Measurements from ENCODE around the gene IQSEC1. TPM values are rescaled to one million over a fixed set of nuclear protein-coding genes. Genes with fewer than 3 reads are reported as not detected.
A peak's percentile ranks its signal among the peaks of the same experiment; 100 is the strongest.

Gene IQSEC1
- total and polyA plus RNA-seq, 4 experiments from 2014 or later = 11.9 to 82.0 (median 62.3) TPM

DNA sequence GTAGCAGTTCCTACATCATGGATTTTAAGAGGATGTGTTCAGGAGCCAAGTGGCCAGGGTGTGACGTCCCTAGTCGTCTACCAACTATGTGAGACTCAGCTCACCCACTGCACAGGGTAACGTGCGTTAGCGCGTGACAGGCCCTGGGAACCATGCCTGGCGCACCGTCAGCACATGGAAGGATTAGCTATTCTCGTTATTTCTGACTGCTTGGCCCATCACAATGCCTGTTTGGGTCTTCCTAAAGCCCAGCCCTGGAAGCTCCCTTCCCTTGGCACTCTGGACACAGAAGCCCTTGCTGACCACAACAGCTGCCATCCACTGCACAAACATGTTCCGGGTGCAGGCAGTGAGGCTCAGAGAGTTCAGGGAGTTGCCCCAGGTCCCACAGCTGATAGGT, 140.9 kb downstream of the IQSEC1 start:
- Histone ChIP-seq H3K4me3 (ENCODE audit: low read length in 2 of 2) (no peak overlapping the region), H3K9me3 (ENCODE audit: control insufficient read depth in 1 of 2, low read length in 2 of 2) (no peaks in the 10 kb centered on the region), H3K27ac (ENCODE audit: low read depth, low read length) (no peak overlapping the region), H3K36me3 (ENCODE audit: insufficient read depth, low read length) (peaks cover 76% of the 10 kb centered on the region), H3K27me3 (ENCODE audit: insufficient read depth, low read length) (no peaks in the 10 kb centered on the region), H3K4me1 (ENCODE audit: insufficient read depth, low read length) (peaks cover 29% of the 10 kb centered on the region)
- POLR2A ChIA-PET (ENCODE audit: partially characterized antibody) = no interaction called here
- Mint-ChIP-seq H3K4me3 (no peak overlapping the region), H3K36me3 (peaks cover 12 to 53% of the 10 kb centered on the region in 2 donors), H3K9me3 (no peaks in the 10 kb centered on the region), H3K4me1 (peaks cover 9 to 39% (median 22%) of the 10 kb centered on the region in 4 donors), H3K27ac (peak overlapping the region in 2 of 7 donors; percentile 51 to 52), H3K27me3 (no peaks in the 10 kb centered on the region)
- DNase-seq = no peak
- intact Hi-C loops (cut with micrococcal nuclease) = no loop called here
- CTCF ChIA-PET (ENCODE audit: partially characterized antibody) = no interaction called here

DNA sequence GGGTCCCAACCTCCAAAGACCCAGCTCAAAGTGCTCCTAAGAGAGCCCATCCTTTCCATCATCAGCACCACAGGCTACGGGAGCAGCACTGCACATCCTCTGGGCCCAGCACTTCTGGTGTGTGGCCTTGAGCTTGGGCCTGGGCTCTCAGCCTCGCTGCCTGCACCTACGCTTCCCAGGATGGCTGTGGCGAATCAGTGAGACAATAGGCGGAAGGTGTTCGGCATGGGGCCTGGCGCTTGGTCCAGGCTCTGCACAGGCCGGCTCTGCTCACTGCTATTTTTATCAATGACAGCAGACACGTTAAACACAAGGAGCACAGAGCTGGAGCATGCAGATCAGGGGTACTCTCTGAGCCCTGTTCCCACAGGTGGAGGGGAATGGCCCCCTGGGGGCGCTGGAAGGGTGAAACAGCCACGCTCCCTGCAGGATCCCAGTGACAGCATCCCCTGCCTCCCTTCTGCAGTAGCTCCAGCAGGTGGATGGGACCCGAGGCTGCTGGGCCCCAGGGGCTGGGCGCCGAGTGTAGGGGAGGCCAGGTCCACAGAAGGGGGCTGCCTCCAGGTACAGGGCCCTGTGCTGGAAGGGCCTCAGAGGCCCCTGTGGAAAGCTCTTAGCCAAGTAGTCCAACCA, 141.8 kb downstream of the IQSEC1 start:
- Histone ChIP-seq H3K27me3 (ENCODE audit: insufficient read depth, low read length) (no peaks in the 10 kb centered on the region), H3K36me3 (ENCODE audit: insufficient read depth, low read length) (peaks cover 76% of the 10 kb centered on the region), H3K4me3 (ENCODE audit: low read length in 2 of 2) (no peak overlapping the region), H3K9me3 (ENCODE audit: control insufficient read depth in 1 of 2, low read length in 2 of 2) (no peaks in the 10 kb centered on the region), H3K27ac (ENCODE audit: low read depth, low read length) (no peak overlapping the region), H3K4me1 (ENCODE audit: insufficient read depth, low read length) (peaks cover 29% of the 10 kb centered on the region)
- no peak for DNase-seq
- POLR2A ChIA-PET (ENCODE audit: partially characterized antibody) = no interaction called here
- no peaks in the 10 kb centered on the region for H3K9me3 Mint-ChIP-seq
- peaks cover 12 to 55% of the 10 kb centered on the region in 2 donors for H3K36me3 Mint-ChIP-seq
- CTCF ChIA-PET (ENCODE audit: partially characterized antibody) = interaction anchor here (0.6 to 1.6 kb wide), 2 partner anchors 8 to 19 kb away, joined by 3 to 4 read pairs; no protein-coding TSS in a partner anchor
- no peaks in the 10 kb centered on the region for H3K27me3 Mint-ChIP-seq
- H3K4me3 Mint-ChIP-seq = no peak overlapping the region
- intact Hi-C loops (cut with micrococcal nuclease) = no loop called here
- peak overlapping the region in 2 of 7 donors; percentile 66 to 81 for H3K27ac Mint-ChIP-seq
- H3K4me1 Mint-ChIP-seq = peaks cover 9 to 39% (median 22%) of the 10 kb centered on the region in 4 donors

GRCh38 chr3:12929801-12930200, 143.4 kb downstream of the IQSEC1 start:
- Mint-ChIP-seq H3K27ac (peak overlapping the region in 5 of 7 donors; percentile 46 to 82 (median 74)), H3K27me3 (no peaks in the 10 kb centered on the region), H3K4me1 (peaks cover 9 to 39% (median 22%) of the 10 kb centered on the region in 4 donors), H3K9me3 (peaks cover 0 to 2% (median 0%) of the 10 kb centered on the region in 8 donors), H3K4me3 (no peak overlapping the region), H3K36me3 (peaks cover 10 to 64% of the 10 kb centered on the region in 2 donors)
- H3K9me3 ChIP-seq (ENCODE audit: control insufficient read depth in 1 of 2, low read length in 2 of 2) = no peaks in the 10 kb centered on the region
- POLR2A ChIA-PET (ENCODE audit: partially characterized antibody) = no interaction called here
- H3K4me1 ChIP-seq (ENCODE audit: insufficient read depth, low read length) = peaks cover 29% of the 10 kb centered on the region
- intact Hi-C loops (cut with micrococcal nuclease) = no loop called here
- H3K27ac ChIP-seq (ENCODE audit: low read depth, low read length) = no peak overlapping the region
- no peaks in the 10 kb centered on the region for H3K27me3 ChIP-seq (ENCODE audit: insufficient read depth, low read length)
- no peak for DNase-seq
- no peak overlapping the region for H3K4me3 ChIP-seq (ENCODE audit: low read length in 2 of 2)
- CTCF ChIA-PET (ENCODE audit: partially characterized antibody) = no interaction called here
- H3K36me3 ChIP-seq (ENCODE audit: insufficient read depth, low read length) = peaks cover 73% of the 10 kb centered on the region

- Histone ChIP-seq H3K9me3 (ENCODE audit: control insufficient read depth in 1 of 2, low read length in 2 of 2) (no peaks in the 10 kb centered on the region), H3K27me3 (ENCODE audit: insufficient read depth, low read length) (no peaks in the 10 kb centered on the region), H3K36me3 (ENCODE audit: insufficient read depth, low read length) (peaks cover 73% of the 10 kb centered on the region), H3K27ac (ENCODE audit: low read depth, low read length) (no peak overlapping the region), H3K4me1 (ENCODE audit: insufficient read depth, low read length) (peaks cover 13% of the 10 kb centered on the region), H3K4me3 (ENCODE audit: low read length in 2 of 2) (no peak overlapping the region)
- peaks cover 14 to 60% of the 10 kb centered on the region in 2 donors for H3K36me3 Mint-ChIP-seq
- intact Hi-C loops (cut with micrococcal nuclease) = no loop called here
- no peak for DNase-seq
- ChIA-PET POLR2A (ENCODE audit: partially characterized antibody) (no interaction called here), CTCF (ENCODE audit: partially characterized antibody) (no interaction called here)
- no peak overlapping the region for H3K27ac Mint-ChIP-seq
- H3K4me1 Mint-ChIP-seq = peaks cover 5 to 25% (median 15%) of the 10 kb centered on the region in 4 donors
- peaks cover 0 to 2% (median 0%) of the 10 kb centered on the region in 8 donors for H3K9me3 Mint-ChIP-seq
- no peaks in the 10 kb centered on the region for H3K27me3 Mint-ChIP-seq
- H3K4me3 Mint-ChIP-seq = no peak overlapping the region
Measured at GRCh38 chr3:12926660-12927059, 146.6 kb downstream of the IQSEC1 start.

GRCh38 chr3:12925648-12926047, 147.6 kb downstream of the IQSEC1 start:
- H3K4me3 Mint-ChIP-seq = no peak overlapping the region
- peaks cover 0 to 2% (median 0%) of the 10 kb centered on the region in 8 donors for H3K9me3 Mint-ChIP-seq
- POLR2A ChIA-PET (ENCODE audit: partially characterized antibody) = no interaction called here
- H3K36me3 ChIP-seq (ENCODE audit: insufficient read depth, low read length) = peaks cover 73% of the 10 kb centered on the region
- no peaks in the 10 kb centered on the region for H3K27me3 ChIP-seq (ENCODE audit: insufficient read depth, low read length)
- H3K4me1 Mint-ChIP-seq = peaks cover 6 to 25% (median 13%) of the 10 kb centered on the region in 4 donors
- H3K27ac Mint-ChIP-seq = no peak overlapping the region
- no peaks in the 10 kb centered on the region for H3K9me3 ChIP-seq (ENCODE audit: control insufficient read depth in 1 of 2, low read length in 2 of 2)
- H3K4me3 ChIP-seq (ENCODE audit: low read length in 2 of 2) = no peak overlapping the region
- no peaks in the 10 kb centered on the region for H3K27me3 Mint-ChIP-seq
- peaks cover 6% of the 10 kb centered on the region for H3K4me1 ChIP-seq (ENCODE audit: insufficient read depth, low read length)
- intact Hi-C loops (cut with micrococcal nuclease) = no loop called here
- H3K36me3 Mint-ChIP-seq = peaks cover 18 to 65% of the 10 kb centered on the region in 2 donors
- CTCF ChIA-PET (ENCODE audit: partially characterized antibody) = no interaction called here
- no peak for DNase-seq
- no peak overlapping the region for H3K27ac ChIP-seq (ENCODE audit: low read depth, low read length)

DNA sequence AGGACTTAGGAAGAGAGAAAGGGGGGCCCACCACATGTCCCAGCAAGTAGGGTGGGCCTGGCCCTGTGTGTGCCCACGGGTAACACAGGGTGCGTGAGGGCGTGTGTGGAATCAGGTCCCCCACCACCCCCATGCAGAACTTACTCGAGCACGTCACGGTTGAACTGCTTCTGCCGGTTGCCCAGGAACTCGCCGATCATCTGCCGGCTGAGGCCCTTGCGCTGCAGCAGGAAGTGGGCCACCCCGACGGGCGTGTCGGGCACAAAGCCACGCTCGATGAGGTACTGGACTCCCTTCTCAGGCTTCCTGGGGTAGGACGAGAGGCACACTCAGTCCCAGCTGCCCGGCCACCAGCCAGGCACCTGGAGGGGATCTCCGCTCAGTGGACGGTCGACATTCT, 148.8 kb downstream of the IQSEC1 start:
- no peak for DNase-seq
- peaks cover 15 to 65% of the 10 kb centered on the region in 2 donors for H3K36me3 Mint-ChIP-seq
- intact Hi-C loops (cut with micrococcal nuclease) = no loop called here
- Histone ChIP-seq H3K27me3 (ENCODE audit: insufficient read depth, low read length) (no peaks in the 10 kb centered on the region), H3K9me3 (ENCODE audit: control insufficient read depth in 1 of 2, low read length in 2 of 2) (no peaks in the 10 kb centered on the region), H3K27ac (ENCODE audit: low read depth, low read length) (no peak overlapping the region), H3K36me3 (ENCODE audit: insufficient read depth, low read length) (peaks cover 77% of the 10 kb centered on the region), H3K4me1 (ENCODE audit: insufficient read depth, low read length) (no peaks in the 10 kb centered on the region), H3K4me3 (ENCODE audit: low read length in 2 of 2) (no peak overlapping the region)
- ChIA-PET POLR2A (ENCODE audit: partially characterized antibody) (no interaction called here), CTCF (ENCODE audit: partially characterized antibody) (no interaction called here)
- peak overlapping the region in 2 of 8 donors; percentile 20 to 41 for H3K4me3 Mint-ChIP-seq
- H3K27ac Mint-ChIP-seq = peak overlapping the region in 1 of 7 donors; percentile 70
- H3K27me3 Mint-ChIP-seq = no peaks in the 10 kb centered on the region
- H3K4me1 Mint-ChIP-seq = peaks cover 5 to 15% (median 8%) of the 10 kb centered on the region in 4 donors
- peaks cover 0 to 2% (median 0%) of the 10 kb centered on the region in 8 donors for H3K9me3 Mint-ChIP-seq

- Mint-ChIP-seq H3K36me3 (peaks cover 10 to 70% of the 10 kb centered on the region in 2 donors), H3K4me1 (peaks cover 3 to 10% (median 5%) of the 10 kb centered on the region in 4 donors), H3K9me3 (peaks cover 0 to 2% (median 0%) of the 10 kb centered on the region in 8 donors), H3K27me3 (no peaks in the 10 kb centered on the region), H3K27ac (no peak overlapping the region), H3K4me3 (no peak overlapping the region)
- intact Hi-C loops (cut with micrococcal nuclease) = no loop called here
- no peak overlapping the region for H3K27ac ChIP-seq (ENCODE audit: low read depth, low read length)
- CTCF ChIA-PET (ENCODE audit: partially characterized antibody) = interaction anchor here (0.6 kb wide), 1 partner anchor 702 kb away, joined by 3 read pairs; no protein-coding TSS in a partner anchor
- POLR2A ChIA-PET (ENCODE audit: partially characterized antibody) = no interaction called here
- no peak overlapping the region for H3K4me3 ChIP-seq (ENCODE audit: low read length in 2 of 2)
- H3K27me3 ChIP-seq (ENCODE audit: insufficient read depth, low read length) = no peaks in the 10 kb centered on the region
- peaks cover 80% of the 10 kb centered on the region for H3K36me3 ChIP-seq (ENCODE audit: insufficient read depth, low read length)
- H3K4me1 ChIP-seq (ENCODE audit: insufficient read depth, low read length) = peaks cover 3% of the 10 kb centered on the region
- H3K9me3 ChIP-seq (ENCODE audit: control insufficient read depth in 1 of 2, low read length in 2 of 2) = no peaks in the 10 kb centered on the region
- DNase-seq = no peak
Measured at GRCh38 chr3:12922881-12923431, 150.3 kb downstream of the IQSEC1 start.

Data from CD4-positive, alpha-beta memory T cell (primary cell).